Keratinocyte (primary cell): ENCODE results near the gene KRTAP12-1. TPM values are rescaled to one million over a fixed set of nuclear protein-coding genes. Genes with fewer than 3 reads are reported as not detected.

ENCODE experiments used
- DNase-seq: peaks from one replicate; pipeline ENCODE4 v3.0.0-alpha.2; 2011; ENCODE audit warnings: low read depth, missing footprints, low spot score
- FAIRE-seq: peaks from 2 replicates; lab custom pipeline; 2011; peaks lifted over from hg19 to GRCh38; lab: Jason Lieb, UNC
- H2AFZ ChIP-seq: 2 replicates; pipeline ENCODE4 v1.6.0; 2012; ENCODE audit warnings: low read length, control low read depth, inconsistent platforms; ENCODE audit not compliant: control insufficient read depth
- H3K27ac ChIP-seq: 2 replicates; pipeline ENCODE4 v1.5.1; 2011; ENCODE audit warnings: low read length; ENCODE audit not compliant: control insufficient read depth, insufficient read depth
- H3K27me3 ChIP-seq: 3 replicates; pipeline ENCODE4 v1.6.0; 2011; ENCODE audit warnings: low read length; ENCODE audit not compliant: control insufficient read depth, insufficient read depth; ENCODE audit errors: extremely low read depth
- H3K36me3 ChIP-seq, 2 experiments: 2 replicates in 1 of 2; 3 replicates in 1 of 2; pipeline ENCODE4 v1.5.1; 2011; ENCODE audit warnings: low read length in 2 of 2, mild to moderate bottlenecking in 1 of 2; ENCODE audit not compliant: control insufficient read depth in 2 of 2, insufficient read depth in 2 of 2; ENCODE audit errors: extremely low read depth in 1 of 2
- H3K4me1 ChIP-seq: 3 replicates; pipeline ENCODE4 v1.5.1; 2011; ENCODE audit warnings: low read length; ENCODE audit not compliant: control insufficient read depth, insufficient read depth; ENCODE audit errors: extremely low read depth
- H3K4me2 ChIP-seq: 3 replicates; pipeline ENCODE4 v1.6.0; 2011; ENCODE audit warnings: low read depth, low read length; ENCODE audit not compliant: control insufficient read depth, insufficient read depth; ENCODE audit errors: extremely low read depth
- H3K4me3 ChIP-seq, 3 experiments: fragments of 200-600 bp in 1 of 3; sonication (generic) in 1 of 3; 2 replicates in 2 of 3; 3 replicates in 1 of 3; pipeline ENCODE4 v1.5.1; 2011 to 2016; ENCODE audit warnings: low read length in 3 of 3, mild to moderate bottlenecking in 3 of 3, control low read depth in 2 of 3, inconsistent platforms in 1 of 3, low read depth in 1 of 3, mixed read lengths in 1 of 3, mixed run types in 1 of 3, moderate library complexity in 1 of 3; ENCODE audit not compliant: control insufficient read depth in 2 of 3, insufficient read depth in 2 of 3; ENCODE audit errors: extremely low read depth in 1 of 3
- H3K79me2 ChIP-seq: 2 replicates; pipeline ENCODE4 v1.6.0; 2012; ENCODE audit warnings: low read length; ENCODE audit not compliant: control insufficient read depth, insufficient read depth
- H3K9ac ChIP-seq: 3 replicates; pipeline ENCODE4 v1.6.0; 2011; ENCODE audit warnings: low read length; ENCODE audit not compliant: control insufficient read depth, insufficient read depth; ENCODE audit errors: extremely low read depth
- H3K9me1 ChIP-seq: 3 replicates; pipeline ENCODE4 v1.6.0; 2011; ENCODE audit warnings: low read length; ENCODE audit not compliant: control insufficient read depth, insufficient read depth; ENCODE audit errors: extremely low read depth
- H3K9me3 ChIP-seq: 2 replicates; pipeline ENCODE4 v1.5.1; 2012; ENCODE audit warnings: low read depth, low read length; ENCODE audit not compliant: control insufficient read depth
- H4K20me1 ChIP-seq: 3 replicates; pipeline ENCODE4 v1.6.0; 2011; ENCODE audit warnings: low read length; ENCODE audit not compliant: control insufficient read depth, insufficient read depth; ENCODE audit errors: extremely low read depth
- EZH2 ChIP-seq: IDR thresholded peaks from one replicate; pipeline ENCODE4 v1.6.1; 2012; ENCODE audit warnings: inconsistent platforms, mild to moderate bottlenecking, low read length, moderate library complexity
- dilution Hi-C: fragments of 300-500 bp; cut with MboI; formaldehyde crosslinking; loops from one replicate; pipeline ENCODE4 v1.7.0; 2020; ENCODE audit warnings: low sequenced_read_pairs; ENCODE audit not compliant: extremely low pct_ligation_motif_present
- polyA plus RNA-seq, 5 experiments: library from polyadenylated mRNA; depleted of rRNA in 3 of 5; stranded (reverse) in 3 of 5; stranded (forward) in 1 of 5; unstranded in 1 of 5; fragments of >200 nt; gene quantifications; 1 replicate in 1 of 5; 2 replicates in 3 of 5; 3 replicates in 1 of 5; pipeline versions ENCODE4 v1.2.1 to v1.2.3, GENCODE V29; 2011 to 2012; ENCODE audit warnings: missing spikeins in 2 of 5, low read depth in 1 of 5, low replicate concordance in 1 of 5
- TF ChIP-seq, protein P1 (sequence below), 3 experiments: IDR thresholded peaks in 1 of 3; conservative IDR thresholded peaks in 1 of 3; optimal IDR thresholded peaks in 1 of 3; 2 replicates in 2 of 3; 3 replicates in 1 of 3; pipeline versions ENCODE3 to v1.5.1; 2011; ENCODE audit warnings: low read length in 3 of 3, mild to moderate bottlenecking in 3 of 3, moderate library complexity in 2 of 3, control low read depth in 1 of 3, inconsistent platforms in 1 of 3; ENCODE audit not compliant: insufficient read depth in 2 of 3; ENCODE audit errors: extremely low read depth in 1 of 3

The KRTAP12-1 gene
- polyA plus RNA-seq, 1 donor (not counting 4 experiments of a cell fraction or from before 2014, with no cell fraction given), result not detected

DNA sequence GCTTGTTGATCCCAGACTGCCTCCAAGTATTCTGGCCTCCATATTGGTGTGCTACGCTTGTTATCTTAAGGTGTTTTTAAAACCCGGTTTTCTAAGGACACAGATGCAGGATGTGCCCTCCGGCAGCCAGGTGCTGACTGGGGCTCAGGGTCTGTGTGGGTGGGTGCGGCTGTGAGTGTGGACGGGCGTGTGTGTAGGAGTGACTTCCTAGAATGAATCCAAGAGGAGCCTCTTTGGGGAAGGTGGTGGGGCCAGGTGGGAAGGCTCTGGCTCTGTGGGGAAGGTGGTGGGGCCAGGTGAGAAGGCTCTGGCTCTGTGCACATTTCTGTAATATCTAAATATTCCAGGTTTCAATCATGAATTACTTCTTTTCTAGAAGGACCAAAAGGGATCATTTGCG is 42.2 kb upstream of the KRTAP12-1 start:
- no peak for FAIRE-seq
- no peak overlapping the region for H3K27ac ChIP-seq
- dilution Hi-C loops, result no loop called here
- H3K4me3 ChIP-seq, result no peak overlapping the region
- TF ChIP-seq EZH2, result no peak
- TF ChIP-seq, protein P1, sequence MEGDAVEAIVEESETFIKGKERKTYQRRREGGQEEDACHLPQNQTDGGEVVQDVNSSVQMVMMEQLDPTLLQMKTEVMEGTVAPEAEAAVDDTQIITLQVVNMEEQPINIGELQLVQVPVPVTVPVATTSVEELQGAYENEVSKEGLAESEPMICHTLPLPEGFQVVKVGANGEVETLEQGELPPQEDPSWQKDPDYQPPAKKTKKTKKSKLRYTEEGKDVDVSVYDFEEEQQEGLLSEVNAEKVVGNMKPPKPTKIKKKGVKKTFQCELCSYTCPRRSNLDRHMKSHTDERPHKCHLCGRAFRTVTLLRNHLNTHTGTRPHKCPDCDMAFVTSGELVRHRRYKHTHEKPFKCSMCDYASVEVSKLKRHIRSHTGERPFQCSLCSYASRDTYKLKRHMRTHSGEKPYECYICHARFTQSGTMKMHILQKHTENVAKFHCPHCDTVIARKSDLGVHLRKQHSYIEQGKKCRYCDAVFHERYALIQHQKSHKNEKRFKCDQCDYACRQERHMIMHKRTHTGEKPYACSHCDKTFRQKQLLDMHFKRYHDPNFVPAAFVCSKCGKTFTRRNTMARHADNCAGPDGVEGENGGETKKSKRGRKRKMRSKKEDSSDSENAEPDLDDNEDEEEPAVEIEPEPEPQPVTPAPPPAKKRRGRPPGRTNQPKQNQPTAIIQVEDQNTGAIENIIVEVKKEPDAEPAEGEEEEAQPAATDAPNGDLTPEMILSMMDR (optimal IDR thresholded peaks at IDR 0.05 in 1 of 3, IDR thresholded peaks at IDR 0.05 in 1 of 3, conservative IDR thresholded peaks at IDR 0.05 in 1 of 3; ENCODE audit: extremely low read depth in 1 of 3, insufficient read depth in 2 of 3, low read length in 3 of 3), result no peak
- H3K9me1 ChIP-seq, result no peaks in the 10 kb centered on the region
- H3K79me2 ChIP-seq, result no peaks in the 10 kb centered on the region
- no peak overlapping the region for H3K4me2 ChIP-seq
- no peak for DNase-seq
- H3K9ac ChIP-seq, result no peak overlapping the region
- H3K9me3 ChIP-seq, result no peaks in the 10 kb centered on the region
- peaks cover 21% of the 10 kb centered on the region for H3K27me3 ChIP-seq
- H2AFZ ChIP-seq, result no peak overlapping the region
- H4K20me1 ChIP-seq, result no peaks in the 10 kb centered on the region
- H3K4me1 ChIP-seq, result no peaks in the 10 kb centered on the region
- no peaks in the 10 kb centered on the region for H3K36me3 ChIP-seq

DNA sequence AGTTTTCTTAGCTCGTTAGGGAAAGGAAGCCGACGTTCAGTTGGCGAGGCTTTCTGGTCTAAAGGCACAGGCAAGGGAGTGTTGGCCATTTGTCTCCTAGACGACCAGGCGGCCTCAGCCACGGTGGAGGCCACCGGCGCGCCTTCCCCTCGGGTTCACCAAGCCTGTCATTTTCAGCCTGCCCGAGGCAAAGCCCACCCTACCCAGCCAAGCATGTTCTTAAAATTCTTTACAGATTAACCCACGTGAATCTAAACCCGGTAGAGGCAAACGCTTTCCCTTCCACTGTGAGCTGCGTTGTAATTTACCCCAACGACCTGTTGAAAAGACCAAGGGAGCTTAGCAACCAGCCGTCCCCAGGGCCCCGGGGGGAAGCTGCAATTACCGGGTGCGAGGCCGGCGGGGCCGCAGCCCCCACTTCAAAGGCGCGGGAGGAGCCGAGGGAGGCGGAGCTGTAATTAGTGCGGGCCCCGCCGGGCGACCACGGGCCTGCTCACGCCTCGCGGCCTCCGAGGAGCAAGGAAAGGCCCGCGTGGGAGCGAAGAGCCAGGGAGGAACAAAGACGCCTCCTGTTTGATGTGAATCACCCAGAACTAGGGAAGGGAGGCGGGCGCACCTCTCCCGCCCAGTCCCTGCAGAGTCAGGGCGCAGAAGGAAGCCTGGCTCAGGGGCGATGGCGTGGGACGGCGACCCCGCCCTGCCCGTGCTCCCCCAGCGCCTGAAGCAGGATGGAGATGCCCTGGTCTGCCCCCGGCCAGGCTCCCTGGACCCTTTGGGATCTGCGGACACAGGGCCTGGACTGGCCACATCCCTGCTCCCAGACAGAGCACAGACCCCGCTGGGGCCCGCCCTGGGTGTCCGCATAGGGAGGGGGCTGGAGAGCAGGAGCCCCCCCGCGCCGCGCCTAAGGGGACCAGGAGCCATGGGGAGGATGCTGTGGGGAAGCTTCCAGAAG is 41.5 kb upstream of the KRTAP12-1 start:
- Histone ChIP-seq H3K9ac (no peak overlapping the region), H3K36me3 (no peaks in the 10 kb centered on the region), H3K27me3 (peaks cover 26% of the 10 kb centered on the region), H2AFZ (no peak overlapping the region), H3K27ac (no peak overlapping the region), H4K20me1 (no peaks in the 10 kb centered on the region), H3K4me1 (no peaks in the 10 kb centered on the region), H3K9me1 (no peaks in the 10 kb centered on the region), H3K9me3 (no peaks in the 10 kb centered on the region), H3K79me2 (no peaks in the 10 kb centered on the region), H3K4me3 (no peak overlapping the region), H3K4me2 (no peak overlapping the region)
- FAIRE-seq, result no peak
- DNase-seq, result no peak
- dilution Hi-C loops, result no loop called here
- TF ChIP-seq EZH2, result no peak
- TF ChIP-seq, protein P1 (optimal IDR thresholded peaks at IDR 0.05 in 1 of 3, IDR thresholded peaks at IDR 0.05 in 1 of 3, conservative IDR thresholded peaks at IDR 0.05 in 1 of 3; ENCODE audit: extremely low read depth in 1 of 3, insufficient read depth in 2 of 3, low read length in 3 of 3), result no peak
